HUES48 (cell line): Measurements from ENCODE around the gene CLEC4E.
"Not testable (repeated sequence)": the region's sequence is repeated elsewhere in the genome, so short reads cannot be mapped to it uniquely, and the experiment has no call there.

Experiments used
- H3K27ac ChIP-seq: one replicate; pipeline ENCODE4 v1.7.0; 2013; ENCODE audit warnings: low read depth, low read length, inconsistent platforms
- H3K27me3 ChIP-seq: 2 replicates; pipeline ENCODE4 v1.6.1; 2013; ENCODE audit warnings: mild to moderate bottlenecking, low read length; ENCODE audit not compliant: control insufficient read depth, insufficient read depth
- H3K36me3 ChIP-seq: 2 replicates; pipeline ENCODE4 v1.6.1; 2013; ENCODE audit warnings: low read length; ENCODE audit not compliant: control insufficient read depth, insufficient read depth
- H3K4me1 ChIP-seq: 2 replicates; pipeline ENCODE4 v1.6.1; 2013; ENCODE audit warnings: mild to moderate bottlenecking, low read length; ENCODE audit not compliant: control insufficient read depth, insufficient read depth
- H3K4me3 ChIP-seq: 2 replicates; pipeline ENCODE4 v1.5.1; 2013; ENCODE audit warnings: mild to moderate bottlenecking, low read depth, low read length
- H3K9ac ChIP-seq: 2 replicates; pipeline ENCODE4 v1.6.1; 2013; ENCODE audit warnings: mild to moderate bottlenecking, low read depth, low read length, moderate library complexity
- H3K9me3 ChIP-seq: 2 replicates; pipeline ENCODE4 v1.6.1; 2013; ENCODE audit warnings: low read length; ENCODE audit not compliant: control insufficient read depth, insufficient read depth

Gene CLEC4E, protein sequence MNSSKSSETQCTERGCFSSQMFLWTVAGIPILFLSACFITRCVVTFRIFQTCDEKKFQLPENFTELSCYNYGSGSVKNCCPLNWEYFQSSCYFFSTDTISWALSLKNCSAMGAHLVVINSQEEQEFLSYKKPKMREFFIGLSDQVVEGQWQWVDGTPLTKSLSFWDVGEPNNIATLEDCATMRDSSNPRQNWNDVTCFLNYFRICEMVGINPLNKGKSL

DNA sequence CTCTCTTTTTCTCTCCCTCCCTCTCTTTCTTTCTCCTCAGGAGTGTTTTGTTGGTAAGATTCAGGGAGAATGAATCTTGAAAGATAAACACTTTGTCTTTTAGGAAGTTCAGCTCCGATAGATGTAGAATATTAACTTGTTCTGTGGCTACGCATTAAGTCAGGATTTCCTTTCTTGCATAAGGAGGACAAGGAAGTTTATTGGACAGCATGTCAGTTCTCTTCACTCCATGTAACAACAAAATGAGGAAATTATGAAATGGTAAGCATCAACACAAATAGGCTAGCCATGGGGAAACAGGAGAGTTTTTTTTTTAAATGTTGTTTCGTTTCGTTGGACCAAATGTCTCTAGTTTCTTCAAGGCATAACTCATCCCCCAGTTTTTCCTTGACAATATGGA lies at the start of gene CLEC4E:
Gene CLEC4E, minus strand, starts transcription at position 75 of the 400 bp plus-strand sequence. CDS start 108 bp downstream, outside the sequence.
- not testable (repeated sequence) for H3K27me3 ChIP-seq, H3K4me3 ChIP-seq, H3K36me3 ChIP-seq, H3K9ac ChIP-seq, H3K27ac ChIP-seq, H3K4me1 ChIP-seq, H3K9me3 ChIP-seq

DNA sequence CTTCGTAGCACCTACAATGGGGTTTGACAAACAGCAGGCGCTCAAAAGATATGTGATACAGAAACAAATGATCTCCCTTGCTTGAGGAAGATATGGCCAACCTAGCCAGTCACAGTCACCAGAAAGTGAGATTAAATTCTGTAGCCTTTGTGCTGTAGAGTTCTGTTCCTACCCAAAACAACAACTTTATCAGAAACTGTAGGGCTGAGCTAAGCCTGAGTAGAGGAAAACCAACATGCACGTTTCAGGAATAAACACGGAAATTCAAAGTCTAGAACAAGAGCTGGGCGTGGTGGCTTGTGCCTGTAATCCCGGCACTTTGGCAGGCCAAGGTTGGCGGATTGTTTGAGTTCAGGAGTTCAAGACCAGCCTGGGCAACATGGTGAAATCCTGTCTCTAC lies 49.0 kb upstream of the CLEC4E start:
- no peaks in the 10 kb centered on the region for H3K36me3 ChIP-seq
- H3K9ac ChIP-seq: no peak overlapping the region
- no peak overlapping the region for H3K4me3 ChIP-seq
- H3K27me3 ChIP-seq: no peaks in the 10 kb centered on the region
- H3K4me1 ChIP-seq: 0 out of 2 replicates have a peak, but pooled peaks cover 6% of the 10 kb centered on the region
- no peak overlapping the region for H3K27ac ChIP-seq
- H3K9me3 ChIP-seq: no peaks in the 10 kb centered on the region

DNA sequence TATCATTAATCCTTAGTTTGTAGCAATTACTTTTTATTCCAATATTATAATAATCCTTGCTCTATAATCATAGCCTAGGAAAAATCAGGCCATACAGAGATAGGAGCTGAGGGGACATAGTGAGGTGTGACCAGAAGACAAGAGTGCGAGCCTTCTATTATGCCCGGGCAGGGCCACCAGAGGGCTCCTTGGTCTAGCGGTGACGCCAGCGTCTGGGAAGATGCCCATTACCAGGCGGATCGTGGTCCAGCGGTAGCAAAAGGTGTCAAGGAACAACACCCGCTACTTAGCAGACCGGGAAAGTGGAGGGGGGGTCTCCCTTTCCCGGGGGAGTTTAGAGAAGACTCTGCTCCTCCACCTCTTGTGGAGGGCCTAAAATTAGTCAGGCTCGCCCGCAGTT lies 43.8 kb upstream of the CLEC4E start:
- not testable (repeated sequence) for H3K9ac ChIP-seq, H3K9me3 ChIP-seq, H3K4me3 ChIP-seq, H3K36me3 ChIP-seq, H3K27me3 ChIP-seq, H3K4me1 ChIP-seq, H3K27ac ChIP-seq

DNA sequence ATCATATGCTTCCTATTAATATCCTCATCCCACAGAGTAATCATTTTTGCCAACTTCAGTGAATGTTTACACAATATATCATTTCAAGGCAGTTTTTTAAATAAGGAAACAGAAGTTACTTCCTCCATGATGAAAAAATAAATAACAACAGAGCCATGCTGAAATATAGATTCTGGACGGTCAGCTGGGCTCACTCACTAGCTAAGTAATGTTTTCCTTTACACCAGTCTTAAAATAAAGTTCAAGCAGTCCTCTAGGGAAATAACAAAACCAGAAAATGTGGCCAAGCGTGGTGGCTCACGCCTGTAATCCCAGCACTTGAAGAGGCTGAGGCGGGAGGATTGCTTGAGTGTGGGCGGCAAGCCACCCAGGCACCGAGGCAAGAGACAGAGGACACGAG lies 43.3 kb upstream of the CLEC4E start:
- no peak overlapping the region for H3K4me3 ChIP-seq
- no peaks in the 10 kb centered on the region for H3K4me1 ChIP-seq
- no peak overlapping the region for H3K27ac ChIP-seq
- no peak overlapping the region for H3K9ac ChIP-seq
- no peaks in the 10 kb centered on the region for H3K36me3 ChIP-seq
- no peaks in the 10 kb centered on the region for H3K27me3 ChIP-seq
- no peaks in the 10 kb centered on the region for H3K9me3 ChIP-seq

DNA sequence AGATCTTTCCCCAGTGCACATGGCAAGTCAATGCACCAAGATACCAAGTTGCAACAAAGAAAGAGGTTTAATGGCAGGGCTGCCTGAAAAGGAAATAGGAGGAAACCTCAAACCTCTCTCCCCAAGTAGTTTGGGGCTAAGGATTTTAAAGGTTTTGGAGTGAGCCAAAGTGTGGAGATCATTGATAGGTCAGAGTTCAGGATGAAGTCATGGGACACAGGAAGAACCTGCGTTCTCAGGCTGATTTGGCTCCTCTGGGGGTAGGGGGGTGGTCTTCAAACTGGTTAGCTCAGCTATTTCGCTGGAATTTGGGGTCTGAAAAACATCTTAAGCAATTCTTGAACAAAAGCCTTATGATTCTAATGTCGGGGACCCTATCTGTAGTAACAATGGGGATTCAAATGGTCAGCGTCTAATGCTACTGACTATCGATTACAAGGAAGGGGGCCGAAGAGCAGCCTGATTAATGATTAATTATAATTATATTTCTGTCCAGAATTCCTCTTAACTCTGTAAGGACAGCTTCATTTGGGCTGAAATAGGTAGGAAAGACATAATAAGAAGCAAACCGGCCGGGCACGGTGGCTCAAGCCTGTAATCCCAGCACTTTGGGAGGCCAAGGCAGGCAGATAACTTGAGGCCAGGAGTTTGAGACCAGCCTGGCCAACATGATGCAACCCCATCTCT lies 40.5 kb upstream of the CLEC4E start:
- no peaks in the 10 kb centered on the region for H3K4me1 ChIP-seq
- no peaks in the 10 kb centered on the region for H3K36me3 ChIP-seq
- H3K27ac ChIP-seq: no peak overlapping the region
- no peak overlapping the region for H3K9ac ChIP-seq
- H3K9me3 ChIP-seq: no peaks in the 10 kb centered on the region
- no peak overlapping the region for H3K4me3 ChIP-seq
- H3K27me3 ChIP-seq: no peaks in the 10 kb centered on the region

DNA sequence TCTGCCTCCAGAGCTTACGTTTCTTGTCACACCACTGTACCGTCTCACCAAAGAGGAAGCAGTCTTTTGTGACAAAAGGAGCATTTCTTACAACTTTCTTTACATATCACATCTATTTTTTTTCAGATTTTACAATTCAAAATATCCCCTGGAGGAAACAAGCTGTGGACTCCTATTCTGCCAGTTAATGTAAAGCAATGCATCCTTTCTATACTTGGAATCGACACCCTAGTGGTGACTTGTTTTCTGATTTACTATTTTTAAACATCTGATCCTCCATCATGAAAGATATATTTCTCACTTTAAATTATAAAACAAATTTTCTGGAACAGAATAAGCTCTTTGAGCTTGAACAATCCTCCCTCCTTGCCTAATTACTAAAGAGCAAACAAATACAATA lies 37.2 kb upstream of the CLEC4E start:
- Histone ChIP-seq H3K36me3 (no peaks in the 10 kb centered on the region), H3K9me3 (no peaks in the 10 kb centered on the region), H3K9ac (no peak overlapping the region), H3K4me1 (no peaks in the 10 kb centered on the region), H3K27ac (no peak overlapping the region), H3K4me3 (no peak overlapping the region), H3K27me3 (no peaks in the 10 kb centered on the region)

DNA sequence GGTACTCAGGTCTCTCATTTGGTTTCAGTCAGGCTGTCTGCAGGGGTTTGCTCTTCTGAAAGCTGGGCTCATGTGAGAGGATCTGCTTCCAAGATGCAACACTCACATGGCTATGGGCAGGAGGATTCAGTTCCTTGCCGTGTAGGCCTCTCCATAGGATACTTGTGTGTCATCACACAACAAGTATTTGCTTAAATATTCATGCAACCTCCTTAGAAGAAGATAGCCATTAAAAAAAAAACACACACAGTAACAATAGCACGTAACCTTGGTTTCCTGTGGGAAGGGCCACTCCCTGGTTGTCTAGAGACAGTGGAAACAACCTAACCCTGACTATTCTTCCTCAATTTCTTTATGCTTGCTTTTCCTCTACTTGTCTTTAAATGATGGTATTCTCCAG lies 31.8 kb upstream of the CLEC4E start:
- Histone ChIP-seq H3K9me3 (peaks cover 2% of the 10 kb centered on the region), H3K36me3 (no peaks in the 10 kb centered on the region), H3K27ac (no peak overlapping the region), H3K27me3 (no peaks in the 10 kb centered on the region), H3K4me1 (no peaks in the 10 kb centered on the region), H3K9ac (no peak overlapping the region), H3K4me3 (no peak overlapping the region)

DNA sequence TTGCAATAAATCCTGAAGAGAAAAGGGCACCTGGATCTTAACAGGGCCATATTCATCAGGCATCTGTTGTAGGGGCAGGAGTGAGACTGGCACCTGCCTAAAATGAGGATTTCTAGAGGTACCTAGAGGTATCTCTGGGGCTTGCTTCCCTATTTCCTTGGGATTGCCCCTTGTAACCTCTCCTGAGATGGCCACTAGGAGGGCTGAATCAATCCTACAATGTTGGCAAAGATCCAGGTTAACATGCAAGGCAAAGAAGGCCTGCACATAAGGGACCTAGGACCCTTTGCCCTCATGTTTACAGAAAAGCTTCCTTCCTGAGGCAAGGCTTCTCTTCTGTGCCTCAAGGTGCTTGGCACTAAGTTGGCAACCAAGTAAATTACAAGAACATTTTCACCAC lies 25.8 kb upstream of the CLEC4E start:
- Histone ChIP-seq H3K27me3 (no peaks in the 10 kb centered on the region), H3K36me3 (no peaks in the 10 kb centered on the region), H3K9ac (no peak overlapping the region), H3K9me3 (peaks cover 11% of the 10 kb centered on the region), H3K4me1 (peaks cover 30% of the 10 kb centered on the region), H3K27ac (no peak overlapping the region), H3K4me3 (no peak overlapping the region)

DNA sequence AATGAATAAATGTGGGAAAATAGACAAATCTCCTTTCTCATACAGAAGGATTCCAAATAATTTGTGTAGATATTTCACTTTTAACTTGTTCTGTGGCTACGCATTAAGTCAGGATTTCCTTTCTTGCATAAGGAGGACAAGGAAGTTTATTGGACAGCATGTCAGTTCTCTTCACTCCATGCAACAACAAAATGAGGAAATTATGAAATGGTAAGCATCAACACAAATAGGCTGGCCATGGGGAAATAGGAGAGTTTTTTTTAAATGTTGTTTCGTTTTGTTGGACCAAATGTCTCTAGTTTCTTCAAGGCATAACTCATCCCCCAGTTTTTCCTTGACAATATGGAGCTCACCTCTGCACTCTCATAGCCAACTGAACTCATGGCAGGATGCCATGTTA lies 25.3 kb upstream of the CLEC4E start:
- H3K27me3 ChIP-seq, H3K36me3 ChIP-seq, H3K27ac ChIP-seq, H3K4me3 ChIP-seq, H3K9ac ChIP-seq: not testable (repeated sequence)
- peaks cover 11% of the 10 kb centered on the region for H3K9me3 ChIP-seq
- peaks cover 30% of the 10 kb centered on the region for H3K4me1 ChIP-seq

DNA sequence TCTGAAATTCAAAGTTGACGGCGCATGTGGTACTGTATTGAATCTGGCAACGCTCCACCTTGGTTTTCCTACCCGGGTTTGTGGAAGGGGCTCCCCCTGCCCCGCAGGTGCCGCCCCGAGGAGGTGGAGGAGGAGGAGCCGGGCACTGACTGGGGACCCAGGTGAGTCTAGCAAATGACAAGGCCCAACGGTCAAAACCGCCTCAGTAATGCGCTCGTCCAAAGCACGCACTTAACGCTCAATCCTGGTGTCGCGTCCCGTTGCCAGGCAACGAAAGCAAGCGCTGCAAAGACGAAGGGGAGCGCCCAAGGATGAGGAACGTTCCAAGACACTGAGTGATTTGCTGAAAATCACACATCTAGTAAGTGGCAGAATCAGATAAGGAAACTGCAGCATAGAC lies 24.0 kb upstream of the CLEC4E start:
- H3K4me3 ChIP-seq: no peak overlapping the region

DNA sequence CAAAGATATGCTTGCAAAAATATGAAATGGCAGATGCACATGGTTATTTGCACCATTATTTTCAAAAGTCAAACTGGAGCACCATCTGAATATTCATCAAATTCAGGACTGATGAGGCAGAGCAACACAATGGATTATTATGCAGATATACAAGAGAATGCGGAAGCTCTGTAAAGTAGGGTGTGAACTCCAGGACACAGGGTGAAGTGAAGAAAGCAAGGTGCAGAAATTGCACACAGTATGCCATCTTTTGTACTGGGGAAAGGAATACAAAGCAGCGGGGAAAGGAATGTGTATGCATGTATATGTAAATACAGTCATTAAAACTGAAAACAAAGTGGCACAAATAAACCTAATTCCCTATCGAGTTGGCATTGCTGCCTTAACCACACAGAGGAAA lies 22.7 kb upstream of the CLEC4E start:
- Histone ChIP-seq H3K36me3 (no peaks in the 10 kb centered on the region), H3K4me3 (no peak overlapping the region), H3K9me3 (peaks cover 11% of the 10 kb centered on the region), H3K27me3 (no peaks in the 10 kb centered on the region), H3K27ac (peak overlapping the region; percentile 71), H3K9ac (no peak overlapping the region), H3K4me1 (peaks cover 30% of the 10 kb centered on the region)

More for the DNA sequence above, 24.0 kb upstream of the CLEC4E start:
- Histone ChIP-seq H3K36me3 (no peaks in the 10 kb centered on the region), H3K9ac (no peak overlapping the region), H3K4me1 (peaks cover 30% of the 10 kb centered on the region), H3K27me3 (no peaks in the 10 kb centered on the region), H3K27ac (no peak overlapping the region), H3K9me3 (peaks cover 11% of the 10 kb centered on the region)
